ENCODE data around the gene VPS41. TPM values are rescaled to one million over a fixed set of nuclear protein-coding genes. Genes with fewer than 3 reads are reported as not detected.

The VPS41 gene
- total RNA-seq, 1 donor from 2014 or later: 56.2 TPM

DNA sequence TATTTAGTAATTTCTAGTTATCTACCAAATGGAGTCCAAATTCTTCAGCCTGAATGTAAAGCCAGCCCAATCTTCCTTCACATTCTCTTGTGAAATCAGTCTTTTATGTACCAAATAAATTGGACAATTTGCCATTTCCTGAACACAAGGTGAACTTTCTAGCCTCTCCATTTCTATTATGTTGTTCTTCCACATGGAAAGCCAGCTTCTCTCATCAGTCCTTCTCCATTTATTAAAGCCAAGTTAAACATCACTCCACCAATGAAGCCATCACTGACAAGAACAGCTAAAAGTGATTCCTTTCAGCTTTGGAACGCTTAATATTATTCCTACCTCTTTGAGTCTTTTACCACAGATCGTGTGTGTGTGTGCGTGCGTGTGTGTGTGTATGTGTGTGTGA lies 88.4 kb downstream of the VPS41 start:
- TF ChIP-seq, protein P1, sequence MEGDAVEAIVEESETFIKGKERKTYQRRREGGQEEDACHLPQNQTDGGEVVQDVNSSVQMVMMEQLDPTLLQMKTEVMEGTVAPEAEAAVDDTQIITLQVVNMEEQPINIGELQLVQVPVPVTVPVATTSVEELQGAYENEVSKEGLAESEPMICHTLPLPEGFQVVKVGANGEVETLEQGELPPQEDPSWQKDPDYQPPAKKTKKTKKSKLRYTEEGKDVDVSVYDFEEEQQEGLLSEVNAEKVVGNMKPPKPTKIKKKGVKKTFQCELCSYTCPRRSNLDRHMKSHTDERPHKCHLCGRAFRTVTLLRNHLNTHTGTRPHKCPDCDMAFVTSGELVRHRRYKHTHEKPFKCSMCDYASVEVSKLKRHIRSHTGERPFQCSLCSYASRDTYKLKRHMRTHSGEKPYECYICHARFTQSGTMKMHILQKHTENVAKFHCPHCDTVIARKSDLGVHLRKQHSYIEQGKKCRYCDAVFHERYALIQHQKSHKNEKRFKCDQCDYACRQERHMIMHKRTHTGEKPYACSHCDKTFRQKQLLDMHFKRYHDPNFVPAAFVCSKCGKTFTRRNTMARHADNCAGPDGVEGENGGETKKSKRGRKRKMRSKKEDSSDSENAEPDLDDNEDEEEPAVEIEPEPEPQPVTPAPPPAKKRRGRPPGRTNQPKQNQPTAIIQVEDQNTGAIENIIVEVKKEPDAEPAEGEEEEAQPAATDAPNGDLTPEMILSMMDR (IDR thresholded peaks at IDR 0.05; ENCODE audit: insufficient read depth, low read length, poor library complexity, severe bottlenecking): no peak
- Histone ChIP-seq H3K4me3 (ENCODE audit: low read depth, low read length) (no peak overlapping the region), H3K36me3 (ENCODE audit: control insufficient read depth, insufficient read depth, low read length) (peaks cover 2% of the 10 kb centered on the region), H3K27me3 (ENCODE audit: control insufficient read depth, insufficient read depth, low read length) (no peaks in the 10 kb centered on the region)
- DNase-seq (ENCODE audit: low read depth): no peak

DNA sequence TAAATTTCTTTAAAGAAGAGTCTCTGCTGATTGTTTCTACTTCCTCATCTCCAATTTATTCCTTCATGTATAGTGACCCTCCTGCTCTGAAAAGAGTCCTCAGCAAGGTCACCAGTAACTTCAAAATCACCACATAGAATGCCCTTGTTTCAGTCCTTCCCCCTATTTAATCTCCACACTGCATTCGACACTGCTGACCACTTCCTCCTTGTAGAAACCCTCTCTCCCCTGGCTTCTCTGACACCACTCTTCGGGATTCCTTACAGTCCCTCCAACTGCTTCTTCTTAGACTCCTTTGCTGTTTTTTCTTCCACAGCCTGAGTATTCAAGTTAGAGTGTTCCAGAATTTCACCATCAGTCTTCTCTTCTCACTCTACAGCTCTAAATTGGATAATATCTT lies 89.5 kb downstream of the VPS41 start:
- no peak overlapping the region for H3K4me3 ChIP-seq (ENCODE audit: low read depth, low read length)
- no peak for DNase-seq (ENCODE audit: low read depth)
- no peaks in the 10 kb centered on the region for H3K27me3 ChIP-seq (ENCODE audit: control insufficient read depth, insufficient read depth, low read length)
- peaks cover 2% of the 10 kb centered on the region for H3K36me3 ChIP-seq (ENCODE audit: control insufficient read depth, insufficient read depth, low read length)
- TF ChIP-seq, protein P1 (IDR thresholded peaks at IDR 0.05; ENCODE audit: insufficient read depth, low read length, poor library complexity, severe bottlenecking): no peak

DNA sequence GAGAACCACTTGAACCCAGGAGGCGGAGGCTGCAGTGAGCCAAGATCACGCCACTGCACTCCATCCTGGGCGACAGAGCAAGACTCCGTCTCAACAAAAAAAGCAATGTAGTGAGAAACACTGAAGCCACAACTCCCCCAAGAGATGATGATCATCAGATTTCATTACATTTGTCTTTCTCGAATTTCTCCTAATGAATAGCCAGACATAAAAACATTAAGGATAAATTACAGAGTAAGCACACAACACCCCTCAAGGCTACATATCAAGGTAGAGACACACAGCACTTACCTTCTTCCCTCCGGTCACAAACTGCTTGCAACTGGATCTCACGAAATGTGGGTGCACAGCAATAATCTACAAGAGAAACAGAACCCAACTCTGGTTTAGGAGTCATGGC lies 91.5 kb downstream of the VPS41 start:
- TF ChIP-seq, protein P1 (IDR thresholded peaks at IDR 0.05; ENCODE audit: insufficient read depth, low read length, poor library complexity, severe bottlenecking): no peak
- Histone ChIP-seq H3K36me3 (ENCODE audit: control insufficient read depth, insufficient read depth, low read length) (peaks cover 2% of the 10 kb centered on the region), H3K27me3 (ENCODE audit: control insufficient read depth, insufficient read depth, low read length) (no peaks in the 10 kb centered on the region), H3K4me3 (ENCODE audit: low read depth, low read length) (no peak overlapping the region)
- no peak for DNase-seq (ENCODE audit: low read depth)

DNA sequence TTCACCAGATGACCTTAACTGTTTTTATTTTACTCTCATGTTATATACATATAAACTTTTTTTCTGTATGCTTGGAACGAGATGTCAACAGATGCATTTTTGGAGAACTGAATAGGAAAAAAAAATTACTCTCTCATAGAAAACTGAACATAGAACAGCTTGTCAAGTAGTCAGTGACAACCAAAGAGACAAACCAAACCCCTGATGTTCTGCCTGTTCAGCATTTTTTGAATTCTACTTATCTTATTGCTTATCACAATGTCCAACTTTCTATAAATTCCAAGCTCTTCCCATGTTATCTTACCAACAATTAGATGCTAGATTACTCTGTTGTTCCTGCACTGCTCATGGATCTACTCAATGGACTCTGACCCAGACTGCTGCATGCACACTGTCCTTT lies 95.2 kb downstream of the VPS41 start:
- Histone ChIP-seq H3K36me3 (ENCODE audit: control insufficient read depth, insufficient read depth, low read length) (peaks cover 2% of the 10 kb centered on the region), H3K4me3 (ENCODE audit: low read depth, low read length) (no peak overlapping the region), H3K27me3 (ENCODE audit: control insufficient read depth, insufficient read depth, low read length) (no peaks in the 10 kb centered on the region)
- TF ChIP-seq, protein P1 (IDR thresholded peaks at IDR 0.05; ENCODE audit: insufficient read depth, low read length, poor library complexity, severe bottlenecking): no peak
- DNase-seq (ENCODE audit: low read depth): no peak

DNA sequence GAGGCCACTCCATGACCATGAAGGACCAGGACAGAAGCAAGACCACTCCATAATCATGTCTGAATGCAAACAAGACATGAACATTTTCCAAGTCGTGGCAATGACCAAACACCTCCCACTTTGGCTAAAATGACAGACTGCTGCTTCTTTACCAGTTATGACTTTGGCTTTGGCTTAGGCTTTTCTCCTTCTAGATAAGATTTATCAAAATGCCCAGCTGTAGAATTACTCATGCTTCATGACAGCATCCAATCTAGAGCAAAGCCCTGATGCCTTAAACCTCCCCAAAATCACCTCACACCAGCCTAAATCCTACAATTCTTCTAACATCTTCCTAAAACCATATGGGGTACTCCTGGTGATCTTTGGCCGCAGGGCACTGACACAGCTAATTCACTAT lies 102.1 kb downstream of the VPS41 start:
- H3K4me3 ChIP-seq (ENCODE audit: low read depth, low read length): no peak overlapping the region
- TF ChIP-seq, protein P1 (IDR thresholded peaks at IDR 0.05; ENCODE audit: insufficient read depth, low read length, poor library complexity, severe bottlenecking): no peak
- H3K27me3 ChIP-seq (ENCODE audit: control insufficient read depth, insufficient read depth, low read length): no peaks in the 10 kb centered on the region
- no peaks in the 10 kb centered on the region for H3K36me3 ChIP-seq (ENCODE audit: control insufficient read depth, insufficient read depth, low read length)
- DNase-seq (ENCODE audit: low read depth): no peak

DNA sequence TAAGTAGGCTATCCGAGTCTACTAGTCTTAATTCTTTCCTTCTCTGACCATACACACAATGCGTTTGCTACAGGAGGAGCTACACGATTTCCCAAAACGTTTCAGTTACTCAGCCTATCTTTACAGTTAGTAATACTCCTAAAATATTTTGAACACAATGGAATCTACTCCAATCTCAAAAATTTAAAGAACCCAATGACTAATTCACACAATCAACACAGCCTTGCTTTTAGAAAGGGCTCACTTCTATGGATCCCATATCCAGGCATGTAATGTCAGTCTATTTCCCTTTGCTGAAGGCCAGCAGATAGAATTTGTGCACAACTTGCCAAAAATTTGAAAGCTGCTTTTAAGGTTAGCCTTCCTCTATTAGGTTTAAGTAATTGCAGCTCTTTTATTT lies 107.2 kb downstream of the VPS41 start:
- Histone ChIP-seq H3K4me3 (ENCODE audit: low read depth, low read length) (no peak overlapping the region), H3K27me3 (ENCODE audit: control insufficient read depth, insufficient read depth, low read length) (no peaks in the 10 kb centered on the region), H3K36me3 (ENCODE audit: control insufficient read depth, insufficient read depth, low read length) (no peaks in the 10 kb centered on the region)
- TF ChIP-seq, protein P1 (IDR thresholded peaks at IDR 0.05; ENCODE audit: insufficient read depth, low read length, poor library complexity, severe bottlenecking): no peak
- DNase-seq (ENCODE audit: low read depth): no peak
